ENCODE data around the gene LYPLA2. TPM values are rescaled to one million over a fixed set of nuclear protein-coding genes. Genes with fewer than 3 reads are reported as not detected.

Gene LYPLA2
- total and polyA plus RNA-seq, 2 donors (not counting 1 experiment from before 2014, with no cell fraction given) = 50.6 to 60.5 TPM

DNA sequence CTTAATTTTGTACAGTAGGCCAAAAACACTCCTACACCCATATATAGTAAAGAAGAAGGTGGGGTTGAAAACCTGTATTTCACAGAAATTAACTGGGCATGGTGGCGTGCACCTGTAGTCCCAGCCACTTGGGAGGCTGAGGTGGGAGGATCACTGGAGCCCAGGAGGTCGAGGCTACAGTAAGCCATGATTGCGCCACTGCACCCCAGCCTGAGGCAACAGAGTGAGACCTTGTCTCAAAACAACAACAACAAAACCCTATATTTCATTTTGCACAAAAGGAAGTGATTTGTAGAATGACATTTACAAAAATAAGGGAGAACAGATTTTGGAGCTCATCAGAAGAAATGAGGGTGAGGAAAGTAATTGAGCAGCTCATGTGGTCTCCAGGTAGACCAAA is 2.2 kb upstream of the LYPLA2 start:
- H3K27me3 Mint-ChIP-seq = no peaks in the 10 kb centered on the region
- no peaks in the 10 kb centered on the region for H3K27me3 ChIP-seq (replicated peaks in 1 of 4; ENCODE audit: control extremely low read depth in 1 of 4, control insufficient read depth in 3 of 4, insufficient read depth in 4 of 4, low read length in 3 of 4)
- no peak overlapping the region for H3K9ac ChIP-seq (ENCODE audit: low read length)
- peaks cover 21% of the 10 kb centered on the region for H3K4me1 Mint-ChIP-seq
- H3K4me2 ChIP-seq (replicated peaks; ENCODE audit: low read depth, low read length, poor library complexity, severe bottlenecking) = no peak overlapping the region
- no peaks in the 10 kb centered on the region for H3K9me3 ChIP-seq (ENCODE audit: control extremely low read depth in 1 of 3, control insufficient read depth in 2 of 3, insufficient read depth in 1 of 3, low read length in 2 of 3)
- H3K4me3 ChIP-seq (ENCODE audit: control extremely low read depth in 1 of 5, extremely low read depth in 1 of 5, insufficient read depth in 1 of 5, low read depth in 2 of 5, low read length in 4 of 5) = no peak overlapping the region
- CTCF ChIA-PET = interaction anchor here (0.7 to 2.9 kb wide), 5 partner anchors 17 to 455 kb away, joined by 3 to 10 read pairs (median 4); partner anchors contain the start of gene CNR2
- no peak overlapping the region for H3K27ac ChIP-seq (ENCODE audit: low read length in 2 of 2)
- intact Hi-C loops (cut with micrococcal nuclease) = no loop called here
- WGBS (ENCODE audit: insufficient coverage) = no CpG with 5 or more reads among the region's 3 CpGs
- DNase-seq = no peak
- peaks cover 19% of the 10 kb centered on the region for H3K79me2 ChIP-seq (ENCODE audit: control insufficient read depth, insufficient read depth, low read length)
- H3K4me3 Mint-ChIP-seq = peak overlapping the region; percentile 10
- TF ChIP-seq EZH2 (IDR thresholded peaks at IDR 0.05; ENCODE audit: borderline replicate concordance, insufficient read depth, low read depth, low read length, poor library complexity, severe bottlenecking) = no peak
- TF ChIP-seq, protein P1, sequence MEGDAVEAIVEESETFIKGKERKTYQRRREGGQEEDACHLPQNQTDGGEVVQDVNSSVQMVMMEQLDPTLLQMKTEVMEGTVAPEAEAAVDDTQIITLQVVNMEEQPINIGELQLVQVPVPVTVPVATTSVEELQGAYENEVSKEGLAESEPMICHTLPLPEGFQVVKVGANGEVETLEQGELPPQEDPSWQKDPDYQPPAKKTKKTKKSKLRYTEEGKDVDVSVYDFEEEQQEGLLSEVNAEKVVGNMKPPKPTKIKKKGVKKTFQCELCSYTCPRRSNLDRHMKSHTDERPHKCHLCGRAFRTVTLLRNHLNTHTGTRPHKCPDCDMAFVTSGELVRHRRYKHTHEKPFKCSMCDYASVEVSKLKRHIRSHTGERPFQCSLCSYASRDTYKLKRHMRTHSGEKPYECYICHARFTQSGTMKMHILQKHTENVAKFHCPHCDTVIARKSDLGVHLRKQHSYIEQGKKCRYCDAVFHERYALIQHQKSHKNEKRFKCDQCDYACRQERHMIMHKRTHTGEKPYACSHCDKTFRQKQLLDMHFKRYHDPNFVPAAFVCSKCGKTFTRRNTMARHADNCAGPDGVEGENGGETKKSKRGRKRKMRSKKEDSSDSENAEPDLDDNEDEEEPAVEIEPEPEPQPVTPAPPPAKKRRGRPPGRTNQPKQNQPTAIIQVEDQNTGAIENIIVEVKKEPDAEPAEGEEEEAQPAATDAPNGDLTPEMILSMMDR (IDR thresholded peaks at IDR 0.05) = no peak
- peaks cover 0 to 28% of the 10 kb centered on the region in 2 experiments for H3K36me3 ChIP-seq (replicated peaks in 1 of 2; ENCODE audit: control extremely low read depth in 1 of 2, control insufficient read depth in 1 of 2, extremely low read depth in 1 of 2, insufficient read depth in 2 of 2, low read length in 1 of 2)
- H3K4me1 ChIP-seq (ENCODE audit: control insufficient read depth in 2 of 2, insufficient read depth in 2 of 2, low read length in 2 of 2) = peaks cover 11 to 21% of the 10 kb centered on the region in 2 donors
- no peaks in the 10 kb centered on the region for H3K9me3 Mint-ChIP-seq (ENCODE audit: insufficient read depth)
- POLR2A ChIA-PET = interaction anchor here (0.7 to 1.6 kb wide), 2 partner anchors 11 to 257 kb away, joined by 3 to 6 read pairs; partner anchors contain the start of gene PITHD1
- H3K27ac Mint-ChIP-seq = no peak overlapping the region
- no peak for ATAC-seq (ENCODE audit: low read depth)
- H4K20me1 ChIP-seq (ENCODE audit: control insufficient read depth, insufficient read depth, low read length, poor library complexity, severe bottlenecking) = peaks cover 8% of the 10 kb centered on the region
- H2AFZ ChIP-seq (ENCODE audit: insufficient read depth, low read depth, low read length, poor library complexity, severe bottlenecking) = no peak overlapping the region

DNA sequence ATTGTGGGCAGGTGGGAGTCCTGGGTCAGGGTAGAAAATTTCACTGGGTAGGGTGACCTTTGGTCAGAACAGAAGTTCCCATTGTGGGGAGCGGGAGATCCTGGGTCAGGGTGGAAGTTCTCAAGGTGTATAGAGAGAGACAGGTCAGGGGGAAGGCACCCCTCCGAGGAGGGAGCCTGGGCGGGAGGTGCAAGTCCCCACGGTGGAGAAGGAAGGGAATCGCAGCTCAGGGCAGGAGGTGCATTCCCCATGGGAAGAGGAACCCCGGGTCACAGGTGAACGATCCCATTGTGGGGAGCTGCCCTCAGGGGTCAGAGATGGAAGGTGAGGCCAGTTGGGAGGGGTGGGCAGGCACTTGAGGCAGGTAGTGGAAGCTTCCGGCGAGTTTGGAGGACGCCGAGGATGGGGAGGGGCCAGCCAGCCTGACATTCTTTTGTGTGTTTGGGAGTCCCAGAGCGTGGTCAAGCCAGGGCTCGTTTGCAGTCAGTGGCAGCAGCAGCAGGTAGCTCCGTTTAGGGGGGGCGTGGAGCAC is 637 bp downstream of the LYPLA2 start:
- no peaks in the 10 kb centered on the region for H3K9me3 ChIP-seq (ENCODE audit: control extremely low read depth in 1 of 3, control insufficient read depth in 2 of 3, insufficient read depth in 1 of 3, low read length in 2 of 3)
- TF ChIP-seq EZH2 (IDR thresholded peaks at IDR 0.05; ENCODE audit: borderline replicate concordance, insufficient read depth, low read depth, low read length, poor library complexity, severe bottlenecking) = no peak
- TF ChIP-seq, protein P1 (IDR thresholded peaks at IDR 0.05) = no peak
- H3K36me3 ChIP-seq (replicated peaks in 1 of 2; ENCODE audit: control extremely low read depth in 1 of 2, control insufficient read depth in 1 of 2, extremely low read depth in 1 of 2, insufficient read depth in 2 of 2, low read length in 1 of 2) = peaks cover 0 to 33% of the 10 kb centered on the region in 2 experiments
- POLR2A ChIA-PET = interaction anchor here (0.6 to 1.9 kb wide), 6 partner anchors 9 to 236 kb away, joined by 3 to 9 read pairs (median 6); partner anchors contain the start of genes CNR2, GALE and PITHD1
- H3K27me3 ChIP-seq (replicated peaks in 1 of 4; ENCODE audit: control extremely low read depth in 1 of 4, control insufficient read depth in 3 of 4, insufficient read depth in 4 of 4, low read length in 3 of 4) = no peaks in the 10 kb centered on the region
- H3K27ac ChIP-seq (ENCODE audit: low read length in 2 of 2) = peak overlapping the region; percentile 69 to 81
- H3K27me3 Mint-ChIP-seq = no peaks in the 10 kb centered on the region
- peak overlapping the region; percentile 97 for H3K27ac Mint-ChIP-seq
- intact Hi-C loops (cut with micrococcal nuclease) = loop anchor here (1.0 kb wide), 2 partner anchors 9 to 13 kb away; partner anchors contain the start of genes GALE and PITHD1
- H3K79me2 ChIP-seq (ENCODE audit: control insufficient read depth, insufficient read depth, low read length) = peaks cover 19% of the 10 kb centered on the region
- CTCF ChIA-PET = interaction anchor here (0.8 to 2.9 kb wide), 4 partner anchors 14 to 125 kb away, joined by 3 to 10 read pairs (median 4); partner anchors contain the start of gene PITHD1
- peak overlapping the region; percentile 95 for H2AFZ ChIP-seq (ENCODE audit: insufficient read depth, low read depth, low read length, poor library complexity, severe bottlenecking)
- H3K4me1 ChIP-seq (ENCODE audit: control insufficient read depth in 2 of 2, insufficient read depth in 2 of 2, low read length in 2 of 2) = peaks cover 11 to 21% of the 10 kb centered on the region in 2 donors
- H3K4me3 ChIP-seq (ENCODE audit: control extremely low read depth in 1 of 5, extremely low read depth in 1 of 5, insufficient read depth in 1 of 5, low read depth in 2 of 5, low read length in 4 of 5) = peak overlapping the region; percentile 58 to 88 (median 76)
- 2% methylated on average over 14 of the region's 15 CpGs for WGBS (ENCODE audit: insufficient coverage)
- peak overlapping the region; percentile 98 for H3K4me3 Mint-ChIP-seq
- H4K20me1 ChIP-seq (ENCODE audit: control insufficient read depth, insufficient read depth, low read length, poor library complexity, severe bottlenecking) = no peaks in the 10 kb centered on the region
- no peaks in the 10 kb centered on the region for H3K9me3 Mint-ChIP-seq (ENCODE audit: insufficient read depth)
- ATAC-seq (ENCODE audit: low read depth) (peak; percentile 13), DNase-seq (peak; percentile 50)
- peak overlapping the region; percentile 83 for H3K4me2 ChIP-seq (replicated peaks; ENCODE audit: low read depth, low read length, poor library complexity, severe bottlenecking)
- H3K9ac ChIP-seq (ENCODE audit: low read length) = peak overlapping the region; percentile 80
- H3K4me1 Mint-ChIP-seq = peaks cover 21% of the 10 kb centered on the region
